ENCODE results near the gene FABP3. TPM values are rescaled to one million over a fixed set of nuclear protein-coding genes. Genes with fewer than 3 reads are reported as not detected.

Gene FABP3
- total RNA-seq, 1 experiment from 2014 or later, result 0.49 TPM

GRCh38 chr1:31407029-31407626, 34.3 kb upstream of the FABP3 start:
- H3K27ac ChIP-seq (ENCODE audit: low read length), result no peak overlapping the region
- DNase-seq (ENCODE audit: low read depth, low spot score) (no peak), ATAC-seq (no peak)
- no peaks in the 10 kb centered on the region for H3K27me3 ChIP-seq (ENCODE audit: control insufficient read depth, insufficient read depth, low read length)
- no peaks in the 10 kb centered on the region for H3K36me3 ChIP-seq (ENCODE audit: control insufficient read depth, insufficient read depth, low read length)
- in situ Hi-C loops (cut with HindIII; ENCODE audit: low pct_unique_long_range_greater_than_20kb, low sequenced_read_pairs) (no loop called here), intact Hi-C loops (cut with micrococcal nuclease; ENCODE audit: unreplicated experiment) (no loop called here)
- no TSS peak for BruUV-seq (replicated peaks)
- POLR2A ChIA-PET, result no interaction called here
- CTCF ChIA-PET, result no interaction called here
- H3K4me1 ChIP-seq (ENCODE audit: control insufficient read depth, insufficient read depth, low read length), result no peaks in the 10 kb centered on the region
- no peak overlapping the region for H3K4me3 ChIP-seq (ENCODE audit: low read depth in 2 of 2, low read length in 2 of 2)
- no peaks in the 10 kb centered on the region for H3K9me3 ChIP-seq (ENCODE audit: control insufficient read depth, insufficient read depth, low read depth, low read length)
- TF ChIP-seq, protein P1, sequence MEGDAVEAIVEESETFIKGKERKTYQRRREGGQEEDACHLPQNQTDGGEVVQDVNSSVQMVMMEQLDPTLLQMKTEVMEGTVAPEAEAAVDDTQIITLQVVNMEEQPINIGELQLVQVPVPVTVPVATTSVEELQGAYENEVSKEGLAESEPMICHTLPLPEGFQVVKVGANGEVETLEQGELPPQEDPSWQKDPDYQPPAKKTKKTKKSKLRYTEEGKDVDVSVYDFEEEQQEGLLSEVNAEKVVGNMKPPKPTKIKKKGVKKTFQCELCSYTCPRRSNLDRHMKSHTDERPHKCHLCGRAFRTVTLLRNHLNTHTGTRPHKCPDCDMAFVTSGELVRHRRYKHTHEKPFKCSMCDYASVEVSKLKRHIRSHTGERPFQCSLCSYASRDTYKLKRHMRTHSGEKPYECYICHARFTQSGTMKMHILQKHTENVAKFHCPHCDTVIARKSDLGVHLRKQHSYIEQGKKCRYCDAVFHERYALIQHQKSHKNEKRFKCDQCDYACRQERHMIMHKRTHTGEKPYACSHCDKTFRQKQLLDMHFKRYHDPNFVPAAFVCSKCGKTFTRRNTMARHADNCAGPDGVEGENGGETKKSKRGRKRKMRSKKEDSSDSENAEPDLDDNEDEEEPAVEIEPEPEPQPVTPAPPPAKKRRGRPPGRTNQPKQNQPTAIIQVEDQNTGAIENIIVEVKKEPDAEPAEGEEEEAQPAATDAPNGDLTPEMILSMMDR (IDR thresholded peaks at IDR 0.05), result no peak
- no peak for TF ChIP-seq SIN3A (IDR thresholded peaks at IDR 0.05; ENCODE audit: borderline replicate concordance, insufficient read depth, low read depth, low read length)
- TF ChIP-seq TCF7L2 (IDR thresholded peaks at IDR 0.05; ENCODE audit: low read depth, low read length), result no peak
- TF ChIP-seq, protein P2, sequence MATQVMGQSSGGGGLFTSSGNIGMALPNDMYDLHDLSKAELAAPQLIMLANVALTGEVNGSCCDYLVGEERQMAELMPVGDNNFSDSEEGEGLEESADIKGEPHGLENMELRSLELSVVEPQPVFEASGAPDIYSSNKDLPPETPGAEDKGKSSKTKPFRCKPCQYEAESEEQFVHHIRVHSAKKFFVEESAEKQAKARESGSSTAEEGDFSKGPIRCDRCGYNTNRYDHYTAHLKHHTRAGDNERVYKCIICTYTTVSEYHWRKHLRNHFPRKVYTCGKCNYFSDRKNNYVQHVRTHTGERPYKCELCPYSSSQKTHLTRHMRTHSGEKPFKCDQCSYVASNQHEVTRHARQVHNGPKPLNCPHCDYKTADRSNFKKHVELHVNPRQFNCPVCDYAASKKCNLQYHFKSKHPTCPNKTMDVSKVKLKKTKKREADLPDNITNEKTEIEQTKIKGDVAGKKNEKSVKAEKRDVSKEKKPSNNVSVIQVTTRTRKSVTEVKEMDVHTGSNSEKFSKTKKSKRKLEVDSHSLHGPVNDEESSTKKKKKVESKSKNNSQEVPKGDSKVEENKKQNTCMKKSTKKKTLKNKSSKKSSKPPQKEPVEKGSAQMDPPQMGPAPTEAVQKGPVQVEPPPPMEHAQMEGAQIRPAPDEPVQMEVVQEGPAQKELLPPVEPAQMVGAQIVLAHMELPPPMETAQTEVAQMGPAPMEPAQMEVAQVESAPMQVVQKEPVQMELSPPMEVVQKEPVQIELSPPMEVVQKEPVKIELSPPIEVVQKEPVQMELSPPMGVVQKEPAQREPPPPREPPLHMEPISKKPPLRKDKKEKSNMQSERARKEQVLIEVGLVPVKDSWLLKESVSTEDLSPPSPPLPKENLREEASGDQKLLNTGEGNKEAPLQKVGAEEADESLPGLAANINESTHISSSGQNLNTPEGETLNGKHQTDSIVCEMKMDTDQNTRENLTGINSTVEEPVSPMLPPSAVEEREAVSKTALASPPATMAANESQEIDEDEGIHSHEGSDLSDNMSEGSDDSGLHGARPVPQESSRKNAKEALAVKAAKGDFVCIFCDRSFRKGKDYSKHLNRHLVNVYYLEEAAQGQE (IDR thresholded peaks at IDR 0.05; ENCODE audit: insufficient read depth in 1 of 2, low read depth in 2 of 2, low read length in 1 of 2), result no peak
- no peak for TF ChIP-seq POLR2AphosphoS5 (IDR thresholded peaks at IDR 0.05; ENCODE audit: low read depth, low read length)

- Histone ChIP-seq H3K4me1 (ENCODE audit: control insufficient read depth, insufficient read depth, low read length) (no peaks in the 10 kb centered on the region), H3K4me3 (ENCODE audit: low read depth in 2 of 2, low read length in 2 of 2) (no peak overlapping the region), H3K9me3 (ENCODE audit: control insufficient read depth, insufficient read depth, low read depth, low read length) (no peaks in the 10 kb centered on the region), H3K27me3 (ENCODE audit: control insufficient read depth, insufficient read depth, low read length) (no peaks in the 10 kb centered on the region), H3K36me3 (ENCODE audit: control insufficient read depth, insufficient read depth, low read length) (no peaks in the 10 kb centered on the region), H3K27ac (ENCODE audit: low read length) (no peak overlapping the region)
- in situ Hi-C loops (cut with HindIII; ENCODE audit: low pct_unique_long_range_greater_than_20kb, low sequenced_read_pairs), result no loop called here
- no peak for ATAC-seq
- ChIA-PET CTCF (no interaction called here), POLR2A (interaction anchor here (0.7 kb wide), 1 partner anchor 355 kb away, joined by 4 read pairs; no protein-coding TSS in a partner anchor)
- BruUV-seq (replicated peaks), result no TSS peak
- TF ChIP-seq, protein P2 (IDR thresholded peaks at IDR 0.05; ENCODE audit: insufficient read depth in 1 of 2, low read depth in 2 of 2, low read length in 1 of 2), result no peak
- TF ChIP-seq TCF7L2 (IDR thresholded peaks at IDR 0.05; ENCODE audit: low read depth, low read length) (no peak), POLR2AphosphoS5 (IDR thresholded peaks at IDR 0.05; ENCODE audit: low read depth, low read length) (no peak)
- intact Hi-C loops (cut with micrococcal nuclease; ENCODE audit: unreplicated experiment), result no loop called here
- no peak for DNase-seq (ENCODE audit: low read depth, low spot score)
These were observed 32.8 kb upstream of the FABP3 start for GRCh38 chr1:31405578-31406245.
